PC-9 (cell line): ENCODE data around the gene STX1A. TPM values are rescaled to one million over a fixed set of nuclear protein-coding genes. Genes with fewer than 3 reads are reported as not detected.
"Not testable (repeated sequence)": the region's sequence is repeated elsewhere in the genome, so short reads cannot be mapped to it uniquely, and the experiment has no call there.

Experiments used
- BruUV-seq: library from RNA; stranded (reverse); fragments of 400-500 nt; replicated peaks from 2 replicates; lab custom pipeline; 2021; lab: Mats Ljungman, UMichigan
- CTCF ChIA-PET: fragments of 300-600 bp; sonication (Branson Sonifier 250); formaldehyde crosslinking; loops from one replicate; lab custom pipeline; 2022; ENCODE audit warnings: antibody characterized with exemption; lab: Charles Lee
- POLR2A ChIA-PET: fragments of 300-600 bp; sonication (Branson Sonifier 250); formaldehyde crosslinking; loops from one replicate; lab custom pipeline; 2022; ENCODE audit warnings: antibody characterized with exemption; ENCODE audit not compliant: unreplicated experiment; lab: Charles Lee
- DNase-seq, 2 experiments: peaks; one replicate each; pipeline versions ENCODE4 v3.0.0 to v3.0.0-alpha.2; 2015 to 2022; ENCODE audit warnings: mixed read lengths in 1 of 2
- H2AFZ ChIP-seq: fragments of 200-600 bp; sonication (generic); 2 replicates; pipeline ENCODE4 v1.8.1; 2017; ENCODE audit warnings: antibody characterized with exemption
- H3F3A ChIP-seq: fragments of 200-600 bp; sonication (generic); 2 replicates; pipeline ENCODE4 v1.8.1; 2017; ENCODE audit warnings: antibody characterized with exemption, mild to moderate bottlenecking, low read depth; ENCODE audit not compliant: insufficient read depth
- H3K27ac ChIP-seq: fragments of 200-600 bp; sonication (generic); 2 replicates; pipeline ENCODE4 v1.6.1; 2016; ENCODE audit warnings: mixed run types
- H3K27me3 ChIP-seq: fragments of 200-600 bp; sonication (generic); 2 replicates; pipeline ENCODE4 v1.6.1; 2016; ENCODE audit warnings: low read depth, mixed run types; ENCODE audit not compliant: insufficient read depth
- H3K36me3 ChIP-seq: fragments of 200-600 bp; sonication (generic); 2 replicates; pipeline ENCODE4 v1.6.1; 2016; ENCODE audit warnings: low read depth, mixed run types
- H3K4me1 ChIP-seq: fragments of 200-600 bp; sonication (generic); replicated peaks from 2 replicates; pipeline ENCODE4 v1.6.1; 2016; ENCODE audit warnings: mixed run types; ENCODE audit not compliant: insufficient read depth
- H3K4me2 ChIP-seq: fragments of 200-600 bp; sonication (generic); 2 replicates; pipeline ENCODE4 v1.6.1; 2017; ENCODE audit warnings: mixed run types
- H3K4me3 ChIP-seq: fragments of 200-600 bp; sonication (generic); 2 replicates; pipeline ENCODE4 v1.6.1; 2016; ENCODE audit warnings: mixed run types
- H3K79me2 ChIP-seq: fragments of 200-600 bp; sonication (generic); 2 replicates; pipeline ENCODE4 v1.6.1; 2017; ENCODE audit warnings: low read depth, mixed run types
- H3K9me2 ChIP-seq: fragments of 200-600 bp; sonication (generic); 2 replicates; pipeline ENCODE4 v1.8.1; 2017; ENCODE audit warnings: mild to moderate bottlenecking; ENCODE audit not compliant: insufficient read depth
- H3K9me3 ChIP-seq: fragments of 200-600 bp; sonication (generic); 2 replicates; pipeline ENCODE4 v1.8.1; 2016; ENCODE audit warnings: low read depth; ENCODE audit not compliant: insufficient read depth
- H4K20me1 ChIP-seq: fragments of 200-600 bp; sonication (generic); 2 replicates; pipeline ENCODE4 v1.8.1; 2017; ENCODE audit not compliant: insufficient read depth
- EZH2 ChIP-seq: fragments of 200-600 bp; sonication (generic); IDR thresholded peaks from 2 replicates; pipeline ENCODE4 v1.8.0; 2017; ENCODE audit warnings: antibody characterized with exemption, low read depth
- intact Hi-C: fragments of 100-400 bp; cut with micrococcal nuclease; formaldehyde crosslinking; loops from one replicate; pipeline ENCODE4 v1.10.0; 2022; ENCODE audit not compliant: unreplicated experiment
- total RNA-seq: library from RNA; stranded (reverse); gene quantifications from 2 replicates; pipeline ENCODE4 v1.2.3, GENCODE V29; 2021
- TF ChIP-seq, protein P1 (sequence below): fragments of 200-600 bp; sonication (generic); conservative IDR thresholded peaks from 2 replicates; pipeline ENCODE4 v1.6.1; 2017; ENCODE audit warnings: mixed run types, antibody characterized with exemption, mild to moderate bottlenecking, moderate library complexity

The STX1A gene
- total RNA-seq, 1 experiment from 2014 or later: 39.1 TPM

DNA sequence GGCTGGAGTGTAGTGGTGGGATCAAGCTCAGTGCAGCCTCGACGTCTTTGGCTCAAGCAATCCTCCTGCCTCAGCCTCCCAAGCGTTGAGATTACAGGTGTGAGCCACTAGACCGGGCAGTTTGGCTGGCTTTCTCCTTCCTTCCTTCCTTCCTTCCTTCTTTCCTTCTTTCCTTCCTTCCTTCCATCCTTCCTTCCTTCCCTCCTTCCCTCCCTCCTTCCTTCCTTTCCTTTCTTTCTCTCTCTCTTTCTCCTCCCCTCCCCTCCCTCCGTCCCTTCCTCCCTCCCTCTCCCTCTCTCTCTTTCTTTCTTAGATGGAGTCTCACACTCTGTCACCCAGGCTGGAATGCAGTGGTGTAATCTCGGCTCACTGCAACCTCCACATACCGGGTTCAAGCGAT, 59.5 kb downstream of the STX1A start:
- Histone ChIP-seq H3K79me2 (no peaks in the 10 kb centered on the region), H3K4me3 (no peak overlapping the region), H3K4me2 (no peak overlapping the region), H3K27me3 (no peaks in the 10 kb centered on the region), H2AFZ (no peak overlapping the region), H3K9me2 (no peaks in the 10 kb centered on the region), H3K9me3 (no peaks in the 10 kb centered on the region), H4K20me1 (no peaks in the 10 kb centered on the region), H3K4me1 (0 out of 2 replicates have a peak, but pooled peaks cover 4% of the 10 kb centered on the region), H3K36me3 (no peaks in the 10 kb centered on the region), H3F3A (peaks cover 7% of the 10 kb centered on the region; the same call in 1 of the 2 replicates), H3K27ac (no peak overlapping the region)
- ChIA-PET POLR2A (interaction anchor here (0.6 kb wide), 1 partner anchor 96 kb away, joined by 5 read pairs; no protein-coding TSS in a partner anchor), CTCF (interaction anchor here (0.6 to 0.7 kb wide), 2 partner anchors 65 to 209 kb away, joined by 3 to 5 read pairs; no protein-coding TSS in a partner anchor)
- DNase-seq: no peak
- no TSS peak for BruUV-seq
- intact Hi-C loops: no loop called here
- TF ChIP-seq, protein P1, sequence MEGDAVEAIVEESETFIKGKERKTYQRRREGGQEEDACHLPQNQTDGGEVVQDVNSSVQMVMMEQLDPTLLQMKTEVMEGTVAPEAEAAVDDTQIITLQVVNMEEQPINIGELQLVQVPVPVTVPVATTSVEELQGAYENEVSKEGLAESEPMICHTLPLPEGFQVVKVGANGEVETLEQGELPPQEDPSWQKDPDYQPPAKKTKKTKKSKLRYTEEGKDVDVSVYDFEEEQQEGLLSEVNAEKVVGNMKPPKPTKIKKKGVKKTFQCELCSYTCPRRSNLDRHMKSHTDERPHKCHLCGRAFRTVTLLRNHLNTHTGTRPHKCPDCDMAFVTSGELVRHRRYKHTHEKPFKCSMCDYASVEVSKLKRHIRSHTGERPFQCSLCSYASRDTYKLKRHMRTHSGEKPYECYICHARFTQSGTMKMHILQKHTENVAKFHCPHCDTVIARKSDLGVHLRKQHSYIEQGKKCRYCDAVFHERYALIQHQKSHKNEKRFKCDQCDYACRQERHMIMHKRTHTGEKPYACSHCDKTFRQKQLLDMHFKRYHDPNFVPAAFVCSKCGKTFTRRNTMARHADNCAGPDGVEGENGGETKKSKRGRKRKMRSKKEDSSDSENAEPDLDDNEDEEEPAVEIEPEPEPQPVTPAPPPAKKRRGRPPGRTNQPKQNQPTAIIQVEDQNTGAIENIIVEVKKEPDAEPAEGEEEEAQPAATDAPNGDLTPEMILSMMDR: no peak
- no peak for TF ChIP-seq EZH2

DNA sequence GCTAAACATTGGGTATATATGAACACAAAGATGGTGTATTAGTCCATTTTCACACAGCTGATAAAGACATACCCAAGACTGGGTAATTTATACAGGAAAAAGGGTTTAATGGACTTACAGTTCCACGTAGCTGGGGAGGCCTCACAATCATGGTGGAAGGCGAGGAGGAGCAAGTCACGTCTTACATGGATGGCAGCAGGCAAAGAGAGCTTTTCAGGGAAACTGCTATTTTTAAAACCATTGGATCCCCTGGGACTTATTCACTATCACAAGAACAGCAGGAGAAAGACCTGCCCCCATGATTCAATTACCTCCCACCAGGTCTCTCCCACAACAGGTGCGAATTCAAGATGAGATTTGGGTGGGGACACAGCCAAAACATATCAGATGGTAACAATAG, 64.2 kb downstream of the STX1A start:
- H4K20me1 ChIP-seq, H3K4me1 ChIP-seq, POLR2A ChIA-PET, H3K4me3 ChIP-seq, H3K9me2 ChIP-seq, H2AFZ ChIP-seq, H3K27ac ChIP-seq, H3K79me2 ChIP-seq, H3K9me3 ChIP-seq, DNase-seq, intact Hi-C loops, H3K36me3 ChIP-seq, CTCF ChIA-PET, H3K27me3 ChIP-seq, H3F3A ChIP-seq, H3K4me2 ChIP-seq, BruUV-seq: not testable (repeated sequence)

DNA sequence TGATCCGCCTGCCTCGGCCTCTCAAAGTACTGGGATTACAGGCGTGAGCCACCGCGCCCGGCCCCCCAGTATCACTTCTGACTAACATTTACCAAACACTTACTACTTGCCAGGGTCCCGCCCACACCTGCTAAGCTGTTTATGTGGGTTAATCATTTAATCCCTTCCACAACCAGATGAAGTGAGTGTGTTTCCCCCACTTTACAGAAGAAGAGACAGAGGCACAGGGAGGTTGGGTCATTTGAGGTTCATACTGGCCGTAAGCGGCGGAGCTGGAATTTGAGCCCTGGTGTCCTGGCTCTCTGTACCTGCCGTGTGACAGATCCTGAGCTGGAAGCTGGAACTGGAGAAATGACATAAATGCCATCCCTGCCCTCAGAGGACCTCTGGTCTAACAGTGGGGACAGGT, 66.9 kb downstream of the STX1A start:
- no peak for TF ChIP-seq EZH2
- TF ChIP-seq, protein P1: no peak
- no peak for DNase-seq
- H3K27ac ChIP-seq: no peak overlapping the region
- no peak overlapping the region for H2AFZ ChIP-seq
- H3K9me2 ChIP-seq: no peaks in the 10 kb centered on the region
- H3K9me3 ChIP-seq: no peaks in the 10 kb centered on the region
- no peak overlapping the region for H3K4me2 ChIP-seq
- peaks cover 4% of the 10 kb centered on the region; the same call in 1 of the 2 replicates for H3K27me3 ChIP-seq
- H4K20me1 ChIP-seq: no peaks in the 10 kb centered on the region
- POLR2A ChIA-PET: interaction anchor here (0.7 kb wide), 1 partner anchor 15 kb away, joined by 3 read pairs; no protein-coding TSS in a partner anchor
- no peaks in the 10 kb centered on the region for H3K36me3 ChIP-seq
- no peaks in the 10 kb centered on the region for H3K79me2 ChIP-seq
- H3K4me3 ChIP-seq: no peak overlapping the region
- CTCF ChIA-PET: no interaction called here
- peaks cover 6% of the 10 kb centered on the region; the same call in 1 of the 2 replicates for H3K4me1 ChIP-seq
- BruUV-seq: no TSS peak
- H3F3A ChIP-seq: no peaks in the 10 kb centered on the region
- intact Hi-C loops: no loop called here

- no TSS peak for BruUV-seq
- ChIA-PET POLR2A (no interaction called here), CTCF (no interaction called here)
- no peaks in the 10 kb centered on the region for H3K79me2 ChIP-seq
- H3K4me1 ChIP-seq: peaks cover 10% of the 10 kb centered on the region; the same call in 1 of the 2 replicates
- H3K9me2 ChIP-seq: no peaks in the 10 kb centered on the region
- H3K9me3 ChIP-seq: no peaks in the 10 kb centered on the region
- H3F3A ChIP-seq: peaks cover 20% of the 10 kb centered on the region; the same call in 1 of the 2 replicates
- H2AFZ ChIP-seq: no peak overlapping the region
- TF ChIP-seq, protein P1: no peak
- TF ChIP-seq EZH2: no peak
- DNase-seq: no peak
- no peak overlapping the region for H3K4me3 ChIP-seq
- no peaks in the 10 kb centered on the region for H4K20me1 ChIP-seq
- intact Hi-C loops: no loop called here
- H3K36me3 ChIP-seq: no peaks in the 10 kb centered on the region
- no peak overlapping the region for H3K27ac ChIP-seq
- no peak overlapping the region for H3K4me2 ChIP-seq
- peaks cover 4% of the 10 kb centered on the region; the same call in 1 of the 2 replicates for H3K27me3 ChIP-seq
Measured at GRCh38 chr7:73650524-73650923, 68.9 kb downstream of the STX1A start.
